SK-N-SH treated with all-trans-retinoic acid at 6 μM for 48 hours (cell line): Measurements from ENCODE around the gene PPP4C.

Experiments used
- ATAC-seq: fragments of 200-7000 bp; cut with Tn5 transposase; 3 replicates; pipeline ENCODE4 v1.9.1; 2020; ENCODE audit warnings: mild to moderate bottlenecking, moderate library complexity
- ARNTL ChIP-seq: fragments of 450-650 bp; formaldehyde crosslinking; IDR thresholded peaks from 2 replicates; pipeline ENCODE4 v1.5.0; 2020; ENCODE audit warnings: low read depth, mild to moderate bottlenecking, moderate library complexity, borderline replicate concordance
- BACH2 ChIP-seq: fragments of 250-450 bp; sonication (Bioruptor Pico); IDR thresholded peaks from 2 replicates; pipeline ENCODE4 v1.9.0; 2021; ENCODE audit warnings: mild to moderate bottlenecking, borderline replicate concordance
- CREB5 ChIP-seq: fragments of 250-450 bp; sonication (Bioruptor Pico); IDR thresholded peaks from 2 replicates; pipeline ENCODE4 v1.5.1; 2020; ENCODE audit warnings: low read depth, mild to moderate bottlenecking, moderate library complexity
- CSRNP3 ChIP-seq: fragments of 250-450 bp; sonication (Bioruptor Pico); IDR thresholded peaks from 2 replicates; pipeline ENCODE4 v1.5.1; 2021; ENCODE audit warnings: mild to moderate bottlenecking, moderate library complexity
- ESRRG ChIP-seq: fragments of 250-450 bp; sonication (Bioruptor Pico); IDR thresholded peaks from 2 replicates; pipeline ENCODE4 v1.6.1; 2021; ENCODE audit warnings: mild to moderate bottlenecking
- GLIS3 ChIP-seq: fragments of 250-450 bp; sonication (Bioruptor Pico); IDR thresholded peaks from 2 replicates; pipeline ENCODE4 v1.5.0; 2020; ENCODE audit warnings: mild to moderate bottlenecking, moderate library complexity
- ISL1 ChIP-seq: fragments of 250-450 bp; sonication (Bioruptor Pico); IDR thresholded peaks from 2 replicates; pipeline ENCODE4 v2.1.2; 2022; ENCODE audit warnings: mild to moderate bottlenecking, moderate library complexity
- OSR1 ChIP-seq: fragments of 250-450 bp; sonication (Bioruptor Pico); IDR thresholded peaks from 2 replicates; pipeline ENCODE4 v1.8.0; 2022; ENCODE audit warnings: moderate library complexity, mild to moderate bottlenecking, inconsistent platforms
- POU6F1 ChIP-seq: fragments of 250-450 bp; sonication (Bioruptor Pico); IDR thresholded peaks from 2 replicates; pipeline ENCODE4 v1.8.0; 2021; ENCODE audit warnings: low read depth, mild to moderate bottlenecking, moderate library complexity, borderline replicate concordance
- RARB ChIP-seq: fragments of 250-450 bp; sonication (Bioruptor Pico); IDR thresholded peaks from 2 replicates; pipeline ENCODE4 v1.8.0; 2021; ENCODE audit warnings: mild to moderate bottlenecking, moderate library complexity
- SNAI2 ChIP-seq: fragments of 250-450 bp; sonication (Bioruptor Pico); IDR thresholded peaks from 2 replicates; pipeline ENCODE4 v1.5.0; 2020; ENCODE audit warnings: mild to moderate bottlenecking, moderate library complexity
- TOX ChIP-seq: fragments of 250-450 bp; sonication (Bioruptor Pico); IDR thresholded peaks from 2 replicates; pipeline ENCODE4 v1.8.0; 2021; ENCODE audit warnings: mild to moderate bottlenecking, moderate library complexity, borderline replicate concordance
- ZC3H10 ChIP-seq: fragments of 250-450 bp; sonication (Bioruptor Pico); IDR thresholded peaks from 2 replicates; pipeline ENCODE4 v1.5.1; 2021; ENCODE audit warnings: mild to moderate bottlenecking, moderate library complexity
- ZFP3 ChIP-seq: fragments of 250-450 bp; sonication (Bioruptor Pico); IDR thresholded peaks from 2 replicates; pipeline ENCODE4 v1.5.0; 2020; ENCODE audit warnings: mild to moderate bottlenecking, moderate library complexity
- ZFP30 ChIP-seq: fragments of 450-650 bp; formaldehyde crosslinking; IDR thresholded peaks from 2 replicates; pipeline ENCODE4 v1.5.0; 2022; ENCODE audit warnings: mild to moderate bottlenecking, moderate library complexity
- ZNF565 ChIP-seq: fragments of 450-650 bp; formaldehyde crosslinking; conservative IDR thresholded peaks from 2 replicates; pipeline ENCODE4 v1.5.0; 2020; ENCODE audit warnings: low read depth, mild to moderate bottlenecking, moderate library complexity
- ZNF70 ChIP-seq: fragments of 450-650 bp; formaldehyde crosslinking; IDR thresholded peaks from 2 replicates; pipeline ENCODE4 v1.5.0; 2020; ENCODE audit warnings: mild to moderate bottlenecking, moderate library complexity

PPP4C gene

GRCh38 chr16:30063278-30063892, 12.4 kb upstream of the PPP4C start:
- TF ChIP-seq ZNF70 (CRISPR knock-in tag) (no peak), POU6F1 (CRISPR knock-in tag) (no peak)
- no peak for ATAC-seq

GRCh38 chr16:30063893-30064728, 11.7 kb upstream of the PPP4C start:
- ATAC-seq, result no peak

GRCh38 chr16:30064729-30065101, 11.1 kb upstream of the PPP4C start:
- no peak for ATAC-seq
- TF ChIP-seq CSRNP3 (CRISPR knock-in tag), result no peak
- TF ChIP-seq ARNTL, result no peak
- no peak for TF ChIP-seq POU6F1 (CRISPR knock-in tag)

More at GRCh38 chr16:30063893-30064728, 11.7 kb upstream of the PPP4C start:
- TF ChIP-seq POU6F1 (CRISPR knock-in tag) (no peak), CREB5 (CRISPR knock-in tag) (no peak), ESRRG (CRISPR knock-in tag) (no peak), ZFP3 (CRISPR knock-in tag) (no peak), ZC3H10 (CRISPR knock-in tag) (no peak), SNAI2 (no peak), TOX (CRISPR knock-in tag) (no peak), GLIS3 (no peak), ARNTL (no peak), BACH2 (CRISPR knock-in tag) (no peak), RARB (CRISPR knock-in tag) (no peak), ZNF565 (CRISPR knock-in tag) (no peak), ZFP30 (CRISPR knock-in tag) (no peak), ISL1 (CRISPR knock-in tag) (no peak), CSRNP3 (CRISPR knock-in tag) (no peak), ZNF70 (CRISPR knock-in tag) (no peak), OSR1 (CRISPR knock-in tag) (no peak)
